Measurements from ENCODE around the gene ZC4H2.
"Not testable (repeated sequence)": the region's sequence is repeated elsewhere in the genome, so short reads cannot be mapped to it uniquely, and the experiment has no call there.

The ZC4H2 gene

GRCh38 chrX:64885850-64886249, 90.4 kb downstream of the ZC4H2 start:
- DNase-seq (ENCODE audit: low read depth), result no peak
- no peak overlapping the region for H3K4me3 ChIP-seq (ENCODE audit: control insufficient read depth, low read depth, low read length)
- TF ChIP-seq CTCF (conservative IDR thresholded peaks at IDR 0.05; ENCODE audit: control insufficient read depth, insufficient read depth, low read depth, low read length), result peak; percentile 35

- not testable (repeated sequence) for H3K4me3 ChIP-seq (ENCODE audit: control insufficient read depth, low read depth, low read length); DNase-seq (ENCODE audit: low read depth)
Observed at GRCh38 chrX:64878709-64879108, 97.5 kb downstream of the ZC4H2 start.

- H3K4me3 ChIP-seq (ENCODE audit: control insufficient read depth, low read depth, low read length), result no peak overlapping the region
- no peak for DNase-seq (ENCODE audit: low read depth)
- TF ChIP-seq CTCF (conservative IDR thresholded peaks at IDR 0.05; ENCODE audit: control insufficient read depth, insufficient read depth, low read depth, low read length), result no peak
Observed at GRCh38 chrX:64867217-64867616, 109.0 kb downstream of the ZC4H2 start.

Data from fibroblast of mammary gland (primary cell).